ENCODE measurements around the gene KIAA0825.

KIAA0825 gene

DNA sequence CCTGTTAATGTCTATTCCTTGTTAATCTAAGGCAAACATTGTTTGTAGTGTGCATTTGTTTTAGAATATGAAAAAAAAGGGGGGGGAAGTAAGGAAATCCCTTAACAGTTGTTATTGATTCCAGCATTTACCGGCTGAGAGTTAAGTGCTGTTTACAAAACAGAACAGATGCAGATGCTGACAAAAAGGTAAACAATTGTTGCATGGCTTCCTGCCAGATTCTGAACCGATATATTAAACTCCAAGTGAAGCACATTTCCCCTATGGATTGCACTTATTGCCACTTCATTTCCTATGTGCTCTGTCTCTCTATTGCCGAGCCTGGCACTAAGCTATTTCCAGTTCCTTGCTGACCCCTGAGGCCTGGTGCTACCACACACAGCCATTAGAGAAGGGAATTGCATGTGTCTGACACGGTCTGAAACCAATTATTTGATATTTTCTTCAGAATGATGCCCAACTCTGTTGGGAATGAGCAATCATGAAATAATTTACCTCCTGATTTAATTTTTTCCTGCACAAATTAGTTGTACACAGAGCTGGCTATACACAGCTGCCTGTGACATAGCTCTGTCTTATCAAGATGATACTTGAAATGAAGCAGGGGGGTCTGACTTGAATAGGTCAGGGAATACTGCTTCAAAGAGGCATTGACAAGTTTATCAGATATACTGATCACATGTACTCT lies 109.8 kb downstream of the KIAA0825 start:
- no peak for DNase-seq

DNA sequence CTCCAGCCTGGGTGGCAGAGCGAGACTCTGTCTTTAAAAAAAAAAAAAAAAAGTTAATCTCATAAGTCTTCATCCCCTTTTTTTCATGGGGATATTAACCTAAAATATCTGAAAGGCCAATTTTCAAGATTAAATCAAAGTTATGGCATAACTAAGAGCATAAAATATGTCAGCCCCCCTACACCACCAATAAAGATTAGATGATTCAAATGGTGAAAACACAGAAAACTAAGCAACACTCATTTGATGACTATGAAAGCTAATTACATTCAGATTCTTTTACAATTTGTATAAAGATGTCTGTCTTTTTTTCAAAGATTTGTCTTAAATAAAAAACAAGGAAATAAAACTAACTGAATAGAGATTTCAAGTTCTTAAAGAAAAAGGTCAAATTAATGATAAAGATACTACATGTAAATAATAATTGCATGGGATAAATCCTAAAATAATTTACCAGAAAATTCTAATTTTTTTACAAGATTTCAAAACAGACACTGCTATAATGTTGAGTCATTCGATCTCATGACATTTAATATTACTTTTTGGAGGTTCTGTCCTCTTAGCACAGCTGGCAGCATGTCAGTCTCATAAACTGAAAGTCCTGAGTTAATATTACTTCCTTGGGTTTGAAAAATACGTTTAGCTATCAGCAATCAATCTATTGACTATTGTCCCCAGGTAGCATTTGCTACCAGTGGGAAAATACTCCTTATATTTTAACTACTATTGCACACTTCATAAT lies 112.9 kb downstream of the KIAA0825 start:
- DNase-seq: no peak

GRCh38 chr5:94503677-94504076 lies 114.7 kb downstream of the KIAA0825 start:
- no peak for DNase-seq

DNA sequence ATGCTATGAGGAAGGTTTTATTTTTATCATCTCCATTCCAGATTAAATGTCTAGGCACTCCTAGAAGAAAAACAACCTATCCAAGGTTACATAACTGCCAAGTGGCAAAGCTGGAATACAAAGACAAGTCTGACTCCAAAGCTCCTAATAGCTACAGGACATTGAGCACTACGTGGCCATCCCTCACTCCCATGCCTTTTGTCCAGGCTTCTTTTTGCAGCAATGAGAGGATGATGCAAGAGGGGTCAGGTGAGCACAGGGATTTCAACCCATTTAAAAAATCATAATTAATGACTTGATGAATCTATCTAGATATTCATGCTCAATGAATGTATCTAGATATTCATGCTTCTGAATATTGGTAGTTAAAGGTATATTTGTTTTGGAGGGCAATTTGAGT lies 117.0 kb downstream of the KIAA0825 start:
- DNase-seq: no peak

- no peak for DNase-seq
Measured at GRCh38 chr5:94499806-94500205, 118.6 kb downstream of the KIAA0825 start.

- no peak for DNase-seq
Measured at GRCh38 chr5:94498199-94498598, 120.2 kb downstream of the KIAA0825 start.

GRCh38 chr5:94485067-94485466 lies 133.3 kb downstream of the KIAA0825 start:
- no peak for DNase-seq

DNA sequence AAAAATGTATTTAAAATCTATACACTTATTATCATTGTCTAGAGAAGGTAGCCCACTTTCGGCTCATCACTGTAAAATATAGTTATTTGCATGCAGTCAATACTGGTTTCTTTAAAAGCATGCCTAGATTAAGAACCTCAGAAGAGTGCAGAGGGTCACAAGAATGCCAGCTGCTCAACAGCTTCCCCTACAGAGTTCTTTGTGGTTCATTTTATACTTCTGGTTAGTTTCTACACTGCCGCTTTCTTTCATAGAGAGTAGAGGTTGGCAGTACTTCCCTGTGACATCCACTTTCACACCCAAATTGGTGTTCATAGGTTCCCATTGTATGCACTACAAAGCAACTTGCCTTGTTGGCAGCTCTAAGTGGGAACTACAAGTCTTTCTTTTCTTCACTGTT lies 137.3 kb downstream of the KIAA0825 start:
- no peak for DNase-seq

- DNase-seq: no peak
Measured at GRCh38 chr5:94480486-94480885, 137.9 kb downstream of the KIAA0825 start.

- no peak for DNase-seq
Measured at GRCh38 chr5:94473936-94474335, 144.5 kb downstream of the KIAA0825 start.

- no peak for DNase-seq
Measured at GRCh38 chr5:94471521-94471920, 146.9 kb downstream of the KIAA0825 start.

DNA sequence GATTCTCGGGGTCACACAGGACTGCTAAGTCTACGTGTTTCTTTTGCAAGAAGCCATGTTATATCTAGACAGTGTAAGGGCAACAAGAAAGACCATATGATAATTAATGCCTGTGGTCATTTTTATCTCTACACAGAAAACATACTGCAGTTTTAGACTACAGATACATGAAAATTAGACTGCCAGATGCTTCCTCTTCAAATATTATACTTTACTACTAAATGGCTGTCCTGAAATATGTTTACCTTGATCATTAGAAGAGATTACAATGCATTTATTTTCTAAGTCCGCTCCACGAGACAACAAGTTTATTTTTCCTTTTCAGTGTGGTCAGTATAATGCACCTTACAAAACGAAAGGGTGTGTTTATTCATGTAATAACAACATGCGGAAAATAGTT lies 147.6 kb downstream of the KIAA0825 start:
- DNase-seq: no peak

- DNase-seq: no peak
Measured at GRCh38 chr5:94469894-94470329, 148.5 kb downstream of the KIAA0825 start.

GRCh38 chr5:94467954-94468930 lies 150.2 kb downstream of the KIAA0825 start:
- DNase-seq: no peak

DNA sequence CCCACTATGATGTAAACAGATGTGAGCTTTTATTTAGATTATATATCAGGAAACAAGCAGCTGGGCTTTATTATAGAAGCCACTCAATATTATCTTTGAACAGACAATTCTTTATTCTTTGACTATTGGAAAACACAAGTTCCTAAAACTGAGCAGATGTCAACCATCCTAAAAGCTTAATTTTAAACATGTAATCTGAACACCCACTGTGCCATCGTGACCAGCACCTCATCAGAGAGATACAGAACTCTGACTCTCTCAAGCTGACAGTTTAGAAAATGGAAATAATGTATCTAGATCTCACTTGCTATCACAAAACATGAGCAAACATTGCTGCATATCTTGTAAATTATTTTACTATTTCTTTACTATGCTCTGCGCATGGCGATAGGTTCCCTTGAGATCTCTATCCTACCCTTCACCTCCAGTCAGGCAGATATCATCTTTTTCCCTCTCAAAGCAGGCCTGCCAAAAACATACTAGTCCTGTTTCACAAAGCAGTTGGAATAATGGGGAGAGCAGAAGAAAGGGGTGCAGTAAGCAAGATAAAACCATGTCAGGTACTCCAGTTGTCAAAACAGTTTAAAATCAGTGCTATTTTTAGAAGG lies 151.0 kb downstream of the KIAA0825 start:
- no peak for DNase-seq

- DNase-seq: no peak
Measured at GRCh38 chr5:94463739-94464138, 154.7 kb downstream of the KIAA0825 start.

DNA sequence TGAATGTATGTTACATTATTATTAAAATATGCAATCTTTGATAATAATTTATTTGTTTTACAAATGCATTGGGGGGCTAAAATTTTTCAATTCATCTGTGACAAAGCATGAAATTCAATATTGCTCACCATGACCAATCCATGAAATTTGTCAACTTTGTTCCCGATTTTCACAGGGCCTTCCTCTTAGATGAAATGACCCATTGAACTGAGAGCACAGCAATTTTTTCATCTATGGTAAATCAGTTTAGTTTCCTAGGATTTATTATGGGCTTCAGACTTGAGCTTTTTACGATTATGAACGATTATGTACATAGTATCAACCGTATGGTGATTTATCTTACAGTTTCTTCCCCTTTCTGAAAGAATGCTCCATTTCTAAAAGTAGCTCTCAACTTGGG lies 157.3 kb downstream of the KIAA0825 start:
- DNase-seq: no peak

DNA sequence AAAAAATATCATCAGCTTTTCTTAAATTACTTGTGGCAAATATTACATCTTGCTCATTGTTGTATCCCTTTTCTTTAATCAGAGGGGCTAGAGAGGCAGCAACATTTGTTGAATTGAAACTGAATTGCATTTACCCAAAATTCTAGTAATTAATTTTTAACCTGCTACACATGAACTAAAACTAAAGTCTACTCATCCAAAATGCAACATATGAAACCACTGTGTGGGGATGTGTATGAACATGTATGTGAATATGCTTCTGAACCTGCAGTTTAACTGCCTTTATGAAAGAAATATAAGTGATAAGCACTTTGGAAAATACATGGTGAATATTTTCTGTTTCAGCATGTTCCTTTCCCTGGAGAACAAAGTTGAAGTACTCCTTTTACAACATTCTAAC lies 158.5 kb downstream of the KIAA0825 start:
- no peak for DNase-seq

DNA sequence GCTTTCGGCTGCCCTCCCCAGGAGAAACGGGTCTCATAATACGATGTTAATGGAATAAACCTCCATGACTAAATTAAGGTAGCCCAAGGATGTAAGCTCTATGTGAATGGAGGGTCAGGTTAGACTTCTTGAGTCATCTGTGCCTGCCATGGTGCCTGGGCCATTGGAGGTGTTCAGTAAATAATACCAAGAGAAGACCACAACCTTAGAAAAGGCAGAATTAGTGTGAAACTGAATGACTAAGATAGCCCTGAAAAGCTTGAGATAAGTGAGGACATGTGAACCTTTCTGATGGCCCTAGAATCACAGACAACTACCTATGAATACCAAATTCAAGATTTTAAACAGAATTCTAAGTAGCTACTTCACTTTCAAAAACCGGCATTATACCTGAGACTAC lies 160.6 kb downstream of the KIAA0825 start:
- DNase-seq: no peak

- no peak for DNase-seq
Measured at GRCh38 chr5:94445726-94446125, 172.7 kb downstream of the KIAA0825 start.

- DNase-seq: no peak
Measured at GRCh38 chr5:94442991-94443390, 175.4 kb downstream of the KIAA0825 start.

GRCh38 chr5:94442076-94442475 lies 176.3 kb downstream of the KIAA0825 start:
- no peak for DNase-seq

GRCh38 chr5:94440015-94440414 lies 178.4 kb downstream of the KIAA0825 start:
- no peak for DNase-seq

Data from CD4-positive, alpha-beta T cell treated with Interleukin-1 beta for 1 hour (primary cell).